ENCODE data around the gene APLP2. TPM values are rescaled to one million over a fixed set of nuclear protein-coding genes. Genes with fewer than 3 reads are reported as not detected.
A peak's percentile ranks its signal among the peaks of the same experiment; 100 is the strongest.

The APLP2 gene
- total and polyA plus RNA-seq, 2 experiments from 2014 or later = 481 to 485 TPM

DNA sequence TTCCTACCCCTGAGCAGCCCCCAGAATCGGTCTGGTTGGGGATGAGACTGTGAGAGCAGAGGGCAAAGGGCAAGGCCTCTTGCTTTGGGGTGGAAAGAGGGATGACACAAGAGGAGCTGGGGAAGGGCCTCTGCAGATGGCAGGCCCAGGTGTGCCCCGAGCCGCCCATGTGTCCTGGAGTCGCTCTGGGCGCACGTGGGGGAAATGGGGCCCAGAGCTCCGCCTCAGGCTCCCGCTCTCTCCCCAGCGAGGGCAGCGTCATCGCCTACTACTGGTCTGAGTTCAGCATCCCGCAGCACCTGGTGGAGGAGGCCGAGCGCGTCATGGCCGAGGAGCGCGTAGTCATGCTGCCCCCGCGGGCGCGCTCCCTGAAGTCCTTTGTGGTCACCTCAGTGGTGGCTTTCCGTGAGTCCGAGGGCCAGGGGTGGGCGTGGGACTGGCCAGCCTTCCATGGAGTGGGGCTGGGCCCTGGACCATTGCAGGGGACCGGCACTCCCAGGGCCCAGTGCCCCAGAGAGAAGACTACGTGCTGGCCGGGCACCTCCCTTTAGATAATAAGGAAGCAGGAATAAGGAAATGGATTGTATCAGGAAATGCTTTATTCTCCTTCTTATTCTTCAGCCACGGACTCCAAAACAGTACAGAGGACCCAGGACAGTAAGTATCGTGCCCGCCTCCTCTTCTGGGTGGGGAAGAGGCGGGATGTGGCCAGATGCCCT is 120.0 kb downstream of the APLP2 start:
- 93% methylated on average over 31 of the region's 32 CpGs for WGBS (ENCODE audit: low lambda C conversion rate, missing lambda C conversion rate)
- TF ChIP-seq CTCF (IDR thresholded peaks at IDR 0.05; ENCODE audit: poor library complexity) (no peak), EZH2phosphoT487 (IDR thresholded peaks at IDR 0.05; ENCODE audit: low read depth, severe bottlenecking, unreplicated experiment) (no peak), EZH2 (IDR thresholded peaks at IDR 0.05; ENCODE audit: borderline replicate concordance) (no peak)
- H3K4me1 ChIP-seq (ENCODE audit: insufficient read depth) = no peaks in the 10 kb centered on the region
- H3K9me2 ChIP-seq (replicated peaks; ENCODE audit: insufficient read depth) = no peaks in the 10 kb centered on the region
- no peak overlapping the region for H2AFZ ChIP-seq
- DNase-seq (ENCODE audit: low spot score) = no peak
- H3K27ac ChIP-seq = no peak overlapping the region
- no peaks in the 10 kb centered on the region for H4K20me1 ChIP-seq (ENCODE audit: insufficient read depth, poor library complexity, severe bottlenecking)
- H3K79me2 ChIP-seq = peaks cover 29% of the 10 kb centered on the region
- no peaks in the 10 kb centered on the region for H3K36me3 ChIP-seq (replicated peaks; ENCODE audit: insufficient read depth, low read depth)
- no peaks in the 10 kb centered on the region for H3K27me3 ChIP-seq
- no peaks in the 10 kb centered on the region for H3K9me3 ChIP-seq (ENCODE audit: low read depth)
- no peak overlapping the region for H3K4me3 ChIP-seq
- no peak overlapping the region for H3K4me2 ChIP-seq

GRCh38 chr11:130190371-130190881 is 120.7 kb downstream of the APLP2 start:
- no peaks in the 10 kb centered on the region for H3K36me3 ChIP-seq (replicated peaks; ENCODE audit: insufficient read depth, low read depth)
- H3K4me1 ChIP-seq (ENCODE audit: insufficient read depth) = no peaks in the 10 kb centered on the region
- H3K27ac ChIP-seq = no peak overlapping the region
- no peaks in the 10 kb centered on the region for H3K9me2 ChIP-seq (replicated peaks; ENCODE audit: insufficient read depth)
- no peak overlapping the region for H3K4me3 ChIP-seq
- H3K9me3 ChIP-seq (ENCODE audit: low read depth) = no peaks in the 10 kb centered on the region
- TF ChIP-seq EZH2 (IDR thresholded peaks at IDR 0.05; ENCODE audit: borderline replicate concordance) (no peak), EZH2phosphoT487 (IDR thresholded peaks at IDR 0.05; ENCODE audit: low read depth, severe bottlenecking, unreplicated experiment) (no peak), CTCF (IDR thresholded peaks at IDR 0.05; ENCODE audit: poor library complexity) (no peak)
- 98% methylated on average over 22 of the region's 29 CpGs for WGBS (ENCODE audit: low lambda C conversion rate, missing lambda C conversion rate)
- DNase-seq (ENCODE audit: low spot score) = no peak
- no peak overlapping the region for H3K4me2 ChIP-seq
- H4K20me1 ChIP-seq (ENCODE audit: insufficient read depth, poor library complexity, severe bottlenecking) = no peaks in the 10 kb centered on the region
- H3K79me2 ChIP-seq = peaks cover 21% of the 10 kb centered on the region
- H3K27me3 ChIP-seq = no peaks in the 10 kb centered on the region
- H2AFZ ChIP-seq = no peak overlapping the region

- no peak overlapping the region for H3K4me2 ChIP-seq
- 94% methylated on average over 14 of the region's 14 CpGs for WGBS (ENCODE audit: low lambda C conversion rate, missing lambda C conversion rate)
- peak overlapping the region; percentile 50 for H3K27ac ChIP-seq
- H3K36me3 ChIP-seq (replicated peaks; ENCODE audit: insufficient read depth, low read depth) = no peaks in the 10 kb centered on the region
- no peaks in the 10 kb centered on the region for H3K4me1 ChIP-seq (ENCODE audit: insufficient read depth)
- peaks cover 6% of the 10 kb centered on the region for H3K79me2 ChIP-seq
- no peak for DNase-seq (ENCODE audit: low spot score)
- no peaks in the 10 kb centered on the region for H3K9me2 ChIP-seq (replicated peaks; ENCODE audit: insufficient read depth)
- TF ChIP-seq EZH2phosphoT487 (IDR thresholded peaks at IDR 0.05; ENCODE audit: low read depth, severe bottlenecking, unreplicated experiment) = no peak
- no peak for TF ChIP-seq EZH2 (IDR thresholded peaks at IDR 0.05; ENCODE audit: borderline replicate concordance)
- TF ChIP-seq CTCF (IDR thresholded peaks at IDR 0.05; ENCODE audit: poor library complexity) = no peak
- H2AFZ ChIP-seq = no peak overlapping the region
- no peaks in the 10 kb centered on the region for H3K27me3 ChIP-seq
- H3K9me3 ChIP-seq (ENCODE audit: low read depth) = no peaks in the 10 kb centered on the region
- no peaks in the 10 kb centered on the region for H4K20me1 ChIP-seq (ENCODE audit: insufficient read depth, poor library complexity, severe bottlenecking)
- H3K4me3 ChIP-seq = no peak overlapping the region
These were observed 122.2 kb downstream of the APLP2 start for GRCh38 chr11:130191896-130192295.

Measured in hepatocyte (in vitro differentiated cells).